Endodermal cell (in vitro differentiated cells): ENCODE data around the gene RYR3. TPM values are rescaled to one million over a fixed set of nuclear protein-coding genes. Genes with fewer than 3 reads are reported as not detected.

Experiments
- DNase-seq: peaks from one replicate; pipeline ENCODE4 v3.0.0-alpha.2; 2017
- H3K27ac ChIP-seq: 2 replicates; pipeline ENCODE4 v1.5.1; 2013; ENCODE audit warnings: mild to moderate bottlenecking, low read depth, low read length, moderate library complexity
- H3K27me3 ChIP-seq: 2 replicates; pipeline ENCODE4 v1.6.1; 2013; ENCODE audit warnings: mild to moderate bottlenecking, low read length, moderate library complexity; ENCODE audit not compliant: insufficient read depth, control insufficient read depth, poor library complexity, severe bottlenecking
- H3K36me3 ChIP-seq: 2 replicates; pipeline ENCODE4 v1.7.0; 2013; ENCODE audit warnings: mild to moderate bottlenecking, low read length, moderate library complexity; ENCODE audit not compliant: control insufficient read depth, insufficient read depth
- H3K4me1 ChIP-seq: one replicate; pipeline ENCODE4 v1.7.0; 2013; ENCODE audit warnings: low read length; ENCODE audit not compliant: control insufficient read depth, insufficient read depth
- H3K4me3 ChIP-seq: 2 replicates; pipeline ENCODE4 v1.5.1; 2013; ENCODE audit warnings: mild to moderate bottlenecking, low read length, moderate library complexity
- H3K9ac ChIP-seq: 2 replicates; pipeline ENCODE4 v1.6.1; 2013; ENCODE audit warnings: mild to moderate bottlenecking, low read length, moderate library complexity; ENCODE audit not compliant: poor library complexity, severe bottlenecking; ENCODE audit errors: extremely low read depth
- H3K9me3 ChIP-seq: 2 replicates; pipeline ENCODE4 v1.6.1; 2013; ENCODE audit warnings: mild to moderate bottlenecking, low read length, moderate library complexity; ENCODE audit not compliant: control insufficient read depth
- H3K27ac Mint-ChIP-seq: 2 replicates; pipeline ENCODE4 v1.8.0; 2020; ENCODE audit warnings: mixed read lengths
- H3K27me3 Mint-ChIP-seq: 2 replicates; pipeline ENCODE4 v1.8.0; 2021; ENCODE audit warnings: mild to moderate bottlenecking, mixed read lengths; ENCODE audit not compliant: insufficient read depth
- H3K36me3 Mint-ChIP-seq: 2 replicates; pipeline ENCODE4 v1.8.0; 2020; ENCODE audit warnings: low read depth, mixed read lengths
- H3K4me1 Mint-ChIP-seq: 2 replicates; pipeline ENCODE4 v1.8.0; 2020; ENCODE audit warnings: mixed read lengths
- H3K4me3 Mint-ChIP-seq: 2 replicates; pipeline ENCODE4 v1.8.0; 2020; ENCODE audit warnings: mild to moderate bottlenecking, moderate library complexity, mixed read lengths
- H3K9me3 Mint-ChIP-seq: 2 replicates; pipeline ENCODE4 v1.8.0; 2020; ENCODE audit warnings: mild to moderate bottlenecking, mixed read lengths
- WGBS, 2 experiments: methylation state at CpG; one replicate each; pipeline versions ENCODE4 v1.1.5 to v1.1.7; 2013; ENCODE audit warnings: missing lambda C conversion rate in 2 of 2, mixed read lengths in 1 of 2; ENCODE audit not compliant: insufficient coverage in 1 of 2, insufficient read length in 1 of 2; 5-methylcytosine and 5-hydroxymethylcytosine counted together
- total RNA-seq, 2 donors: library from RNA; stranded (reverse); fragmentation: NEBNext Ultra II Directional in 1 of 2; extraction: Animal tissue kit (Norgen Biotek cat#: 25700) in 1 of 2; gene quantifications; 2 replicates in 1 of 2; 3 replicates in 1 of 2; pipeline ENCODE4 v1.2.1, GENCODE V29; 2021
- TF ChIP-seq, protein P1 (sequence below): fragments of 200-600 bp; sonication (generic); conservative IDR thresholded peaks from 2 replicates; pipeline ENCODE4 v1.5.0; 2021; ENCODE audit warnings: antibody characterized with exemption, mild to moderate bottlenecking

Gene RYR3
- total RNA-seq, 2 donors from 2014 or later, result 0.71 to 1.4 TPM

DNA sequence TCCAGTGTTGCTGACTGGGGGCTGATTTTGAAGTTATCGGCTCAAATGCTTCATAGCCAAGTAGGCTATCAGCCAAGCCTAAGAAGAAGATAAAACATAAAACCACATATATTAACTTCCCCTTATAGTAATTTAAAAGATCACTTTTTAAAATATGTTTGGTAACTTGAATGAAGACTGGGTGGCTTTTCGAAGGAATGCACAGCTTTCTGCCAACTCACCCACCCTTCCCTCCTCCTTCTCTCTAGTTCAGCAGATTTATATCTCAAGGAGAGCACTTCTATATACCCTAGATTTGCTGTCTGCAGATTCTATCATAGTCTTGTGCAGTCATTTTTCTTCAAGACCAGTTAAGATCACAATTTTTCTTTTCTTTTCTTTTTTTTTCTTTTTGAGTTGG is 468.1 kb downstream of the RYR3 start:
- no peak overlapping the region for H3K9ac ChIP-seq
- no peak overlapping the region for H3K27ac ChIP-seq
- no peaks in the 10 kb centered on the region for H3K27me3 ChIP-seq
- H3K27ac Mint-ChIP-seq, result no peak overlapping the region
- H3K27me3 Mint-ChIP-seq, result no peaks in the 10 kb centered on the region
- no peaks in the 10 kb centered on the region for H3K9me3 ChIP-seq
- H3K36me3 ChIP-seq, result no peaks in the 10 kb centered on the region
- TF ChIP-seq, protein P1, sequence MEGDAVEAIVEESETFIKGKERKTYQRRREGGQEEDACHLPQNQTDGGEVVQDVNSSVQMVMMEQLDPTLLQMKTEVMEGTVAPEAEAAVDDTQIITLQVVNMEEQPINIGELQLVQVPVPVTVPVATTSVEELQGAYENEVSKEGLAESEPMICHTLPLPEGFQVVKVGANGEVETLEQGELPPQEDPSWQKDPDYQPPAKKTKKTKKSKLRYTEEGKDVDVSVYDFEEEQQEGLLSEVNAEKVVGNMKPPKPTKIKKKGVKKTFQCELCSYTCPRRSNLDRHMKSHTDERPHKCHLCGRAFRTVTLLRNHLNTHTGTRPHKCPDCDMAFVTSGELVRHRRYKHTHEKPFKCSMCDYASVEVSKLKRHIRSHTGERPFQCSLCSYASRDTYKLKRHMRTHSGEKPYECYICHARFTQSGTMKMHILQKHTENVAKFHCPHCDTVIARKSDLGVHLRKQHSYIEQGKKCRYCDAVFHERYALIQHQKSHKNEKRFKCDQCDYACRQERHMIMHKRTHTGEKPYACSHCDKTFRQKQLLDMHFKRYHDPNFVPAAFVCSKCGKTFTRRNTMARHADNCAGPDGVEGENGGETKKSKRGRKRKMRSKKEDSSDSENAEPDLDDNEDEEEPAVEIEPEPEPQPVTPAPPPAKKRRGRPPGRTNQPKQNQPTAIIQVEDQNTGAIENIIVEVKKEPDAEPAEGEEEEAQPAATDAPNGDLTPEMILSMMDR, result no peak
- no peaks in the 10 kb centered on the region for H3K4me1 ChIP-seq
- peaks cover 12% of the 10 kb centered on the region for H3K4me1 Mint-ChIP-seq
- WGBS, 2 experiments, result 92 to 94% methylated on average over 1 to 2 of the region's 2 CpGs
- no peak overlapping the region for H3K4me3 ChIP-seq
- no peak for DNase-seq
- no peaks in the 10 kb centered on the region for H3K9me3 Mint-ChIP-seq
- no peak overlapping the region for H3K4me3 Mint-ChIP-seq
- H3K36me3 Mint-ChIP-seq, result no peaks in the 10 kb centered on the region

- Histone ChIP-seq H3K36me3 (no peaks in the 10 kb centered on the region), H3K4me1 (no peaks in the 10 kb centered on the region), H3K27me3 (no peaks in the 10 kb centered on the region), H3K4me3 (no peak overlapping the region), H3K9me3 (no peaks in the 10 kb centered on the region), H3K9ac (no peak overlapping the region), H3K27ac (no peak overlapping the region)
- H3K9me3 Mint-ChIP-seq, result no peaks in the 10 kb centered on the region
- 95% methylated on average over 5 of the region's 5 CpGs; no CpG with 5 or more reads in 1 of the 2 experiments for WGBS, 2 experiments
- no peak overlapping the region for H3K4me3 Mint-ChIP-seq
- H3K36me3 Mint-ChIP-seq, result no peaks in the 10 kb centered on the region
- DNase-seq, result no peak
- H3K27me3 Mint-ChIP-seq, result no peaks in the 10 kb centered on the region
- H3K4me1 Mint-ChIP-seq, result peaks cover 12% of the 10 kb centered on the region
- TF ChIP-seq, protein P1, result no peak
- H3K27ac Mint-ChIP-seq, result no peak overlapping the region
These were observed 469.4 kb downstream of the RYR3 start for GRCh38 chr15:33780011-33780768.

DNA sequence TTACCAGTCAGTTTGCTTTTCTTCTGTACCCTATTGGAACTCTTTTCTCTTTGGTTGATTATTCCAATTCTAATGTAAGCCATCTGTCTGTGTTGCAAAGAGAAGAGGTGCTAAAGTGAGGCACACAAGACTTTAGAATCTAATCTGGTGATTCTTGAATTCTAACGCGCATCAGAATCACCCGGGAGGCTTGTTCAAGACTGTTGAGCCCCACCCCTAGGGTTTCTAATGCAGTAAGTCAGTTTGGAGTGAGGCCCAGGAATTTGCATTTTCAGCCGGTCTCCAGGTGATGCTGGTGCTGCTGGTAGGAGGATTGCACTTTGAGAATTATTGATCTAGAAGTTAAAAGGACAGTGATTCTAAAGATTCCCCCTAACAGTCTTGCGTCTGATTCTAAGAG is 472.2 kb downstream of the RYR3 start:
- Mint-ChIP-seq H3K4me3 (no peak overlapping the region), H3K4me1 (peaks cover 8% of the 10 kb centered on the region), H3K9me3 (no peaks in the 10 kb centered on the region), H3K36me3 (no peaks in the 10 kb centered on the region), H3K27ac (no peak overlapping the region), H3K27me3 (no peaks in the 10 kb centered on the region)
- Histone ChIP-seq H3K36me3 (no peaks in the 10 kb centered on the region), H3K9me3 (no peaks in the 10 kb centered on the region), H3K27ac (no peak overlapping the region), H3K4me1 (no peaks in the 10 kb centered on the region), H3K27me3 (no peaks in the 10 kb centered on the region), H3K9ac (no peak overlapping the region), H3K4me3 (no peak overlapping the region)
- TF ChIP-seq, protein P1, result no peak
- WGBS, 2 experiments, result 87 to 88% methylated on average over 5 of the region's 5 CpGs
- no peak for DNase-seq
